Mesendoderm (in vitro differentiated cells): ENCODE data around the gene PHLDA3.
"Not testable (repeated sequence)": the region's sequence is repeated elsewhere in the genome, so short reads cannot be mapped to it uniquely, and the experiment has no call there.

ENCODE experiments used
- DNase-seq: peaks from one replicate; pipeline ENCODE4 v3.0.0; 2013
- H2AK5ac ChIP-seq: 2 replicates; pipeline ENCODE4 v1.6.1; 2013; ENCODE audit warnings: low read length, inconsistent platforms
- H2BK120ac ChIP-seq: 2 replicates; pipeline ENCODE4 v1.6.1; 2013; ENCODE audit warnings: low read depth, mild to moderate bottlenecking, low read length, moderate library complexity, mixed read lengths
- H2BK15ac ChIP-seq: replicated peaks from 2 replicates; pipeline ENCODE4 v1.6.1; 2013; ENCODE audit warnings: low read depth, mild to moderate bottlenecking, moderate library complexity
- H2BK5ac ChIP-seq: 2 replicates; pipeline ENCODE4 v1.6.1; 2013; ENCODE audit warnings: low read length, inconsistent platforms
- H3K18ac ChIP-seq: 2 replicates; pipeline ENCODE4 v1.6.1; 2013; ENCODE audit warnings: mild to moderate bottlenecking, low read length, mixed read lengths
- H3K23ac ChIP-seq: one replicate; pipeline ENCODE4 v1.6.1; 2013; ENCODE audit warnings: low read length
- H3K27ac ChIP-seq: 2 replicates; pipeline ENCODE4 v1.5.1; 2013; ENCODE audit warnings: low read depth, mild to moderate bottlenecking, inconsistent platforms, low read length, moderate library complexity
- H3K27me3 ChIP-seq: 2 replicates; pipeline ENCODE4 v1.6.1; 2013; ENCODE audit warnings: low read length, control low read depth, mild to moderate bottlenecking, inconsistent platforms; ENCODE audit not compliant: insufficient read depth, poor library complexity
- H3K36me3 ChIP-seq: 2 replicates; pipeline ENCODE4 v1.6.1; 2013; ENCODE audit warnings: low read length, inconsistent platforms; ENCODE audit not compliant: control insufficient read depth, insufficient read depth
- H3K4ac ChIP-seq: one replicate; pipeline ENCODE4 v1.6.1; 2013; ENCODE audit warnings: low read depth, mild to moderate bottlenecking, low read length, moderate library complexity
- H3K4me1 ChIP-seq: 2 replicates; pipeline ENCODE4 v1.6.1; 2013; ENCODE audit warnings: low read depth, low read length, inconsistent platforms; ENCODE audit not compliant: control insufficient read depth
- H3K4me2 ChIP-seq: 2 replicates; pipeline ENCODE4 v1.6.1; 2013; ENCODE audit warnings: low read length
- H3K4me3 ChIP-seq: 2 replicates; pipeline ENCODE4 v1.5.1; 2013; ENCODE audit warnings: mild to moderate bottlenecking, low read length
- H3K56ac ChIP-seq: one replicate; pipeline ENCODE4 v1.6.1; 2013; ENCODE audit warnings: low read length
- H3K79me1 ChIP-seq: 2 replicates; pipeline ENCODE4 v1.6.1; 2013; ENCODE audit warnings: low read length, inconsistent platforms
- H3K79me2 ChIP-seq: 2 replicates; pipeline ENCODE4 v1.6.1; 2013; ENCODE audit warnings: mild to moderate bottlenecking, low read length; ENCODE audit not compliant: control insufficient read depth, insufficient read depth
- H3K9ac ChIP-seq: 2 replicates; pipeline ENCODE4 v1.6.1; 2013; ENCODE audit warnings: low read length, inconsistent platforms
- H4K5ac ChIP-seq: one replicate; pipeline ENCODE4 v1.6.1; 2013; ENCODE audit warnings: low read length
- H4K8ac ChIP-seq: one replicate; pipeline ENCODE4 v1.6.1; 2013; ENCODE audit warnings: low read depth, mild to moderate bottlenecking, control low read depth, low read length, moderate library complexity
- WGBS: extraction: QIAGEN DNeasy Blood & Tissue Kit; methylation state at CpG from one replicate; pipeline ENCODE4 v1.1.7; 2013; ENCODE audit warnings: low lambda C conversion rate, missing lambda C conversion rate; ENCODE audit not compliant: insufficient coverage; ENCODE audit errors: extremely low coverage; 5-methylcytosine and 5-hydroxymethylcytosine counted together

The PHLDA3 gene

DNA sequence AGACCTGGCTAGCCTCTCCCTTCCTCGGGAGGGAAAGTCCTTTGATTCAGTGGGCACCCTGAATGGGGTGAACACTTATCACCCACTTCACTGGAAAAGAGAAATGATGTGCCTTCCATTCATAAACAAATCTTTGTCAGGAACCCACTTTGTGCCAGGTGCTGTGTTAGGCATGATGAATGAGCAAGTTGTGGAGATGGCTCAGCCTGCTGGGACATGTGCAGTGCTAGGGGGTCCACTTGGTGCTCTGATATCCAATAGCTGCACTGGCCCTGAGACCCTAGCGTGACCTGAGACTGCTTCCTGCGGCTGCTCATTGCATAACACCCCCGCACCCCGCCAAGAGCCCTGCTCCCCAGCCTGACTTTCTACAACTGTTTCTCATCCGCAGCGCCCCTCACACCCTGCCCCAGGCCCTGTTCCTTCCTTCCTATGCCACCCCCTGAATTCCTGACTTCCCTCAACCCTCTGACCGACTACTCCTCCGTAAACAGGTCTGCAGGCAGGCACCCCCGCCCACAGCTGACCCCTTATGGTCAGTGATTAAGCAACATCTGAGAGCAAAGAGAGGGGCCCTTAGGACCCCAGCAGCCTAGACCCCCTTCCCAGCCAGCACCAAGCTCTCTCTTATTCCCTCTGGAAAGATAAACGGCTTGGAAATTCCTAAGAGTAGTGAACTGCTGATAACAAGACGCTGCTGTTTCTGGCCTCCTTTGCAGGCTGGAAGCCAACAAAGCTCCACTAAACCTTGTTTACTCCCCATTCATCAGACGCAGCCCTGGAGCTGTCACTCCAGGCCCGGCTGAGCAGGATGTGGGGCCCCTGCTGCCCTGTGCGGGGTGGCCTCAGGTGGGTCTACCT, 25.0 kb upstream of the PHLDA3 start:
- DNase-seq, result no peak
- H2BK120ac ChIP-seq, result no peak overlapping the region
- WGBS, result no CpG with 5 or more reads among the region's 15 CpGs
- H3K27me3 ChIP-seq, result no peaks in the 10 kb centered on the region
- no peak overlapping the region for H3K18ac ChIP-seq
- no peak overlapping the region for H2BK15ac ChIP-seq
- no peaks in the 10 kb centered on the region for H3K79me1 ChIP-seq
- no peak overlapping the region for H3K4ac ChIP-seq
- no peak overlapping the region for H3K9ac ChIP-seq
- H3K4me3 ChIP-seq, result no peak overlapping the region
- no peak overlapping the region for H3K56ac ChIP-seq
- no peak overlapping the region for H4K8ac ChIP-seq
- H2AK5ac ChIP-seq, result no peak overlapping the region
- H4K5ac ChIP-seq, result no peak overlapping the region
- no peak overlapping the region for H2BK5ac ChIP-seq
- H3K27ac ChIP-seq, result no peak overlapping the region
- peaks cover 2% of the 10 kb centered on the region for H3K36me3 ChIP-seq
- no peak overlapping the region for H3K4me2 ChIP-seq
- no peaks in the 10 kb centered on the region for H3K4me1 ChIP-seq
- no peak overlapping the region for H3K23ac ChIP-seq
- H3K79me2 ChIP-seq, result no peaks in the 10 kb centered on the region

DNA sequence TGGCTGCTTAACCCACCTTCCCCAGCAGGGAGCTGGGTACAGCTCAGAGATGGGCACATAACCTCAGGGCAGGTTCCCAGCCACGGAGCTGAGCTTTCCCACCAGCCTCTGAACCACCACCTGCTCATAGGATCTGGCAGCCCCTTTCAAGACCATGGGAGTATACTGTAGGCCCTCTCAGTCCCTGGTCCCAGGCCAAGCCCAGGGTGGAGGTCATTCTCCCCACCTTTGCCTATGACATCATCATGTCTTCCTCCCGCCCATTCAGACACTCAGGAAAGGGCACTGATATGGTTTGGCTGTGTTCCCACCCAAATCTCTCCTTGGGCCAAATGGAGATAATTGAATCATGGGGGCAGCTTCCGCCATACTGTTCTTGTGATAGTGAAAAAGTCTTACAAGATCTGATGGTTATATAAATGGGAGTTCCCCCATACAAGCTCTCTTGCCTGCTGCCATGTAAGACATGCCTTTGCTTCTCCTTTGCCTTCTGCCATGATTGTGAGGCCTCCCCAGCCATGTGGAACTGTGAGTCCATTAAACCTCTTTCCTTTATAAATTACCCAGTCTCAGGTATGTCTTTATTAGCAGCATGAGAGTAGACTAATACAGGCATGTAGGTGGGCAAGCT, 24.2 kb upstream of the PHLDA3 start:
- H3K4ac ChIP-seq, H3K27me3 ChIP-seq, H2AK5ac ChIP-seq, DNase-seq, H3K27ac ChIP-seq, H2BK5ac ChIP-seq, H3K18ac ChIP-seq, H3K79me1 ChIP-seq, H3K4me3 ChIP-seq, H3K36me3 ChIP-seq, H4K5ac ChIP-seq, H2BK120ac ChIP-seq, H3K9ac ChIP-seq, H3K4me2 ChIP-seq, H2BK15ac ChIP-seq, H3K23ac ChIP-seq, H3K56ac ChIP-seq, H3K79me2 ChIP-seq, H4K8ac ChIP-seq, H3K4me1 ChIP-seq: not testable (repeated sequence)
- WGBS, result no CpG with 5 or more reads among the region's 3 CpGs

DNA sequence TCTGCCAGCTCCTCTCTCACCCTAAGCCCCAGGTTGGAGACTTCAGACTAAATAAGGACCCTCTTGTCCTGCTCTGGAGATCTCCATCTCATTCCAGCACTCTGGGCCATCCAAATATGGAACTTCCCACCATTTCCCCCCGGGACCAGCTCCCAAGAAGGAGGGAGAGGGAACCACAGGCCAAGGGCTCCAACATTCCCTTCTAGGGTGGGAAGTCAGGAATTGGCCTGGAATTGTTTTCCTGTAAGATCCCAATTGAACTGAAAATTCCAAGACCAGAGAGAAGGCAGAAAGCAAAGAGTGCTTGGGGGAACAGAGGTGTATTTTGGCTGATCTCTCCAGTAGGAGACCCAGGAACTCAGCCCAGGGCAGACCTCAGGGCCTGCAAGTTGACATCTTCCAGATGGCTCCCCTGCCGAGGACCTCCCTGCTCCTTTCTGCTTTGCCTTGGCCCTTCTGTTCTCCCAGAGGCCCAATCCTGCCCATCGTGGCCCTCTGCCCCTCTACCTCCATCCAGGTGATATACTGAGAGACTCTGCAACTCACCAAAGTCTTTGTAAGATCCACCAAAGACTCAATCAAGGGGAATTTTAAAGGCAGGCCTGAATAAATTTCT, 23.0 kb upstream of the PHLDA3 start:
- no CpG with 5 or more reads among the region's 3 CpGs for WGBS
- H3K79me1 ChIP-seq, result no peaks in the 10 kb centered on the region

GRCh38 chr1:201490708-201491131, 21.7 kb upstream of the PHLDA3 start:
- no CpG with 5 or more reads among the region's 3 CpGs for WGBS
- no peak overlapping the region for H3K27ac ChIP-seq

More for the DNA sequence above, 23.0 kb upstream of the PHLDA3 start:
- H3K27me3 ChIP-seq, result no peaks in the 10 kb centered on the region
- H4K5ac ChIP-seq, result no peak overlapping the region
- H3K36me3 ChIP-seq, result peaks cover 2% of the 10 kb centered on the region
- no peak overlapping the region for H3K27ac ChIP-seq
- DNase-seq, result no peak
- no peak overlapping the region for H3K4me3 ChIP-seq
- H2BK5ac ChIP-seq, result no peak overlapping the region
- H3K18ac ChIP-seq, result no peak overlapping the region
- H3K56ac ChIP-seq, result no peak overlapping the region
- H2BK15ac ChIP-seq, result no peak overlapping the region
- no peak overlapping the region for H2AK5ac ChIP-seq
- no peaks in the 10 kb centered on the region for H3K79me2 ChIP-seq
- no peak overlapping the region for H2BK120ac ChIP-seq
- H3K4ac ChIP-seq, result no peak overlapping the region
- no peak overlapping the region for H3K9ac ChIP-seq
- H3K23ac ChIP-seq, result no peak overlapping the region
- no peak overlapping the region for H3K4me2 ChIP-seq
- H3K4me1 ChIP-seq, result no peaks in the 10 kb centered on the region
- H4K8ac ChIP-seq, result no peak overlapping the region

DNA sequence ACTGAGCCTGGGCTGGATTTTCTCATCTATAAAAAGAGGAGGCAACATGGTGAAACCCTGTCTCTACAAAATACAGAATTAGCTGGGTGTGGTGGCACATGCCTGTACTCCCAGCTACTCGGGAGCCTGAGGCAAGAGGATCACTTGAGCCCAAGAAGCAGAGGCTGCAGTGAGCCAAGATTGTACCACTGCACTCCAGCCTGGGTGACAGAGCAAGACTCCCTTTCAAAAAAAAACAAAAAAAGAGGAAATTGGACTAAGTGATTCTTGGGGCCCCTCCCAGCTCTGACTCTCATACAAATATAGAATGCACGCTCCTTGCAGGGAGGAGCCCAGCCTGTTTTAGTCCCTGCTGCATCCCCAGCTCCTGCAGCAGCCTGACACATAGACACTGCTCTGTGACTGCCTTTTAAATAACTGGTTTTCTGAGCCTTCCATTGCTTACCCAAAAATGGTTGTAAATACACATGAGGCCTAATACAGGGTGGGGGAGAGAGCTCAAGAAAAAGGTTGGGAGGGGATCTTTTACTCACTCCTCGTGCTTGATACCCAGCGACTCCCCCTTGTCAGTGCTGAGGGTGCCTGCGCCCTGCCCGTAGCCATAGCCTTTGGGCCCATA, 20.8 kb upstream of the PHLDA3 start:
- H3K23ac ChIP-seq, result no peak overlapping the region
- no CpG with 5 or more reads among the region's 6 CpGs for WGBS
- no peak overlapping the region for H2AK5ac ChIP-seq
- no peak overlapping the region for H3K27ac ChIP-seq
- H3K4me2 ChIP-seq, result no peak overlapping the region
- H3K27me3 ChIP-seq, result no peaks in the 10 kb centered on the region
- H3K18ac ChIP-seq, result no peak overlapping the region
- H3K79me2 ChIP-seq, result no peaks in the 10 kb centered on the region
- H3K4me1 ChIP-seq, result no peaks in the 10 kb centered on the region
- no peak overlapping the region for H4K5ac ChIP-seq
- DNase-seq, result no peak
- H2BK120ac ChIP-seq, result no peak overlapping the region
- H3K79me1 ChIP-seq, result no peaks in the 10 kb centered on the region
- no peak overlapping the region for H3K56ac ChIP-seq
- H2BK15ac ChIP-seq, result no peak overlapping the region
- H2BK5ac ChIP-seq, result no peak overlapping the region
- H3K4ac ChIP-seq, result no peak overlapping the region
- no peak overlapping the region for H4K8ac ChIP-seq
- peaks cover 2% of the 10 kb centered on the region for H3K36me3 ChIP-seq
- no peak overlapping the region for H3K9ac ChIP-seq
- H3K4me3 ChIP-seq, result no peak overlapping the region

More at GRCh38 chr1:201490708-201491131, 21.7 kb upstream of the PHLDA3 start:
- Histone ChIP-seq H2BK120ac (no peak overlapping the region), H3K23ac (no peak overlapping the region), H3K4me3 (no peak overlapping the region), H3K79me1 (no peaks in the 10 kb centered on the region), H3K4me1 (no peaks in the 10 kb centered on the region), H4K8ac (no peak overlapping the region), H3K79me2 (no peaks in the 10 kb centered on the region), H3K4ac (no peak overlapping the region), H2AK5ac (no peak overlapping the region), H3K36me3 (peaks cover 2% of the 10 kb centered on the region), H3K27me3 (no peaks in the 10 kb centered on the region), H3K56ac (no peak overlapping the region), H3K9ac (no peak overlapping the region), H2BK5ac (no peak overlapping the region), H3K18ac (no peak overlapping the region), H2BK15ac (no peak overlapping the region), H3K4me2 (no peak overlapping the region), H4K5ac (no peak overlapping the region)
- no peak for DNase-seq
